Transverse colon (tissue), 4 donors: ENCODE data around the gene ADD3.

Experiments
- EP300 ChIP-seq: sonication (generic); formaldehyde crosslinking; IDR thresholded peaks from one replicate; pipeline ENCODE4 v1.6.1; 2017; ENCODE audit warnings: antibody characterized with exemption, low read depth
- POLR2A ChIP-seq: fragments of 450-650 bp; IDR thresholded peaks from one replicate; pipeline ENCODE4 v1.6.1; 2016; ENCODE audit warnings: antibody characterized with exemption, mild to moderate bottlenecking, moderate library complexity
- POLR2AphosphoS5 ChIP-seq, 3 donors: sonication (generic); formaldehyde crosslinking; IDR thresholded peaks; one replicate each; pipeline ENCODE4 v1.6.1; 2016; ENCODE audit warnings: antibody characterized with exemption in 3 of 3
- TF ChIP-seq, protein P1 (sequence below), 5 experiments: fragments of 200-600 bp in 3 of 5; fragments of 450-650 bp in 2 of 5; sonication (generic) in 3 of 5; IDR thresholded peaks; 1 replicate in 2 of 5; 2 replicates in 3 of 5; pipeline ENCODE4 v1.5.1; 2016 to 2017; ENCODE audit warnings: antibody characterized with exemption in 5 of 5, inconsistent platforms in 3 of 5, mild to moderate bottlenecking in 2 of 5, moderate library complexity in 1 of 5

DNA sequence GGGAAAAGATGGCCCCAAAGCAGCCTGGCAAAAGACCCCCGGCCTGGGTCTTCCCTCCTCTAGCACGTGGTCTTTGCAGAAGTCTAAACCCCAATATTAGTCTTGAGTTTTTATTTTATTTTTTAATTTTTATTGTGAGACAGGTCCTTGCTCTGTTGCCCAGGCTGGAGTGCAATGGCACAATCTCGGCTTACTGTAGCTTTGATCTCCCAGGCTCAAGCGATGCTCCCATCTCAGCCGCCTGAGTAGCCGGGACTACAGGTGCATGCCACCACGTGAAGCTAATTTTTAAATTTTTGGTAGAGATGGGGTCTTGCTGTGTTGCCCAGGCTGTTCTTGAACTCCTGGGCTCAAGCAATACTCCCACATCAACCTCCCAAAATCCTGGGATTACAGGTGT is 159.4 kb downstream of the ADD3 start:
- TF ChIP-seq, protein P1, sequence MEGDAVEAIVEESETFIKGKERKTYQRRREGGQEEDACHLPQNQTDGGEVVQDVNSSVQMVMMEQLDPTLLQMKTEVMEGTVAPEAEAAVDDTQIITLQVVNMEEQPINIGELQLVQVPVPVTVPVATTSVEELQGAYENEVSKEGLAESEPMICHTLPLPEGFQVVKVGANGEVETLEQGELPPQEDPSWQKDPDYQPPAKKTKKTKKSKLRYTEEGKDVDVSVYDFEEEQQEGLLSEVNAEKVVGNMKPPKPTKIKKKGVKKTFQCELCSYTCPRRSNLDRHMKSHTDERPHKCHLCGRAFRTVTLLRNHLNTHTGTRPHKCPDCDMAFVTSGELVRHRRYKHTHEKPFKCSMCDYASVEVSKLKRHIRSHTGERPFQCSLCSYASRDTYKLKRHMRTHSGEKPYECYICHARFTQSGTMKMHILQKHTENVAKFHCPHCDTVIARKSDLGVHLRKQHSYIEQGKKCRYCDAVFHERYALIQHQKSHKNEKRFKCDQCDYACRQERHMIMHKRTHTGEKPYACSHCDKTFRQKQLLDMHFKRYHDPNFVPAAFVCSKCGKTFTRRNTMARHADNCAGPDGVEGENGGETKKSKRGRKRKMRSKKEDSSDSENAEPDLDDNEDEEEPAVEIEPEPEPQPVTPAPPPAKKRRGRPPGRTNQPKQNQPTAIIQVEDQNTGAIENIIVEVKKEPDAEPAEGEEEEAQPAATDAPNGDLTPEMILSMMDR (IDR thresholded peaks at IDR 0.05): no peak
- TF ChIP-seq POLR2A (no peak), POLR2AphosphoS5 (IDR thresholded peaks at IDR 0.05) (no peak), EP300 (no peak)
